Measurements from ENCODE around the gene CLIC5. TPM values are rescaled to one million over a fixed set of nuclear protein-coding genes. Genes with fewer than 3 reads are reported as not detected.

CLIC5 gene
- total and polyA plus RNA-seq, 3 donors from 2014 or later, result 2.7 to 17.1 (median 4.8) TPM

GRCh38 chr6:45949256-45949655 lies 66.4 kb downstream of the CLIC5 start:
- H3K27ac ChIP-seq, result no peak overlapping the region
- peaks cover 12% of the 10 kb centered on the region for H3K4me1 ChIP-seq
- no peak overlapping the region for H3K4me3 ChIP-seq
- intact Hi-C loops (cut with DNase I; ENCODE audit: low total_unique reads), result no loop called here
- WGBS, 2 donors, result 64 to 72% methylated on average over 7 of the region's 7 CpGs
- H3K27me3 ChIP-seq, result no peaks in the 10 kb centered on the region
- DNase-seq, result no peak
- H3K36me3 ChIP-seq (ENCODE audit: low read depth, missing control alignments), result no peaks in the 10 kb centered on the region
- no peak for TF ChIP-seq CTCF (IDR thresholded peaks at IDR 0.05)
- no peak for TF ChIP-seq POLR2A (IDR thresholded peaks at IDR 0.05)
- no peaks in the 10 kb centered on the region for H3K9me3 ChIP-seq

DNA sequence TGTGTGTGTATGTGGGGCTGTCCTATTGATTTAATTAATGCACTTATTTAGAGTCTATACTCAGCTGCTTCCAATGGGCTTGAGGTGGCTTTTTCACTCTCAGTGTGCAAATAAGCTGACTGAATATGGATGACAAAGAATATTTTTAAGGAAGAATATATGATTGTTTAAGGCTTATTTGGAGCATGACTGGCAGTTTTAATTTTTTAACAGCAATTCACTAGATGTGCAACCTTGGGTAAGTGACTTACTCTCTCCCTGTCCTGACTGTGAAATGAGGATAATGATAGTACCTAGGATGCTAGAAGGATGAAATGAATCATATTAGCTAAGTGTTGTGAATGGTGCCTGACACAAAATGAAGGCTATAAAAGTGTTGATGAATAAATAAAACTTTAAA lies 67.9 kb downstream of the CLIC5 start:
- Histone ChIP-seq H3K9me3 (no peaks in the 10 kb centered on the region), H3K4me3 (no peak overlapping the region), H3K27ac (no peak overlapping the region), H3K4me1 (peaks cover 12% of the 10 kb centered on the region), H3K27me3 (no peaks in the 10 kb centered on the region), H3K36me3 (ENCODE audit: low read depth, missing control alignments) (no peaks in the 10 kb centered on the region)
- no peak for DNase-seq
- intact Hi-C loops (cut with DNase I; ENCODE audit: low total_unique reads), result no loop called here
- TF ChIP-seq CTCF (IDR thresholded peaks at IDR 0.05), result no peak

DNA sequence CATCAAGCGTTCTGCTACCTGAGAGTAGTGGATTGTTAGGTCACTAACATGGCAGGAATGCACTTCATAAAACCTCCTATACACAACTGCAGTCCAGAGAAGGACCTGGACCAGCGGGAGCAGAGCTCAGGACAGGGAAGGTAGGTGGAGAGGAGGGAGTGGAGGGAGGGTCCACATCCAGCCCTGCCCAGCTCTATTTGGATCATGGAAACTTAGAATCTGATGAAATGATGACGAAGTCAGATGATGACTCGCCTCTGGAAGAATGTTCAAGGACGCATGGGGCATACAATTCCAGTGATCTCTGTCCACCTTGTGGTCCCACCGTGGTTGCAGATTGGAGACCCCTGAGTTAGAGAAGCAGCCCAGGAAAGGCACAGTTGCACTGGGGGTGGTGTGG lies 68.8 kb downstream of the CLIC5 start:
- H3K27me3 ChIP-seq, result no peaks in the 10 kb centered on the region
- peaks cover 8% of the 10 kb centered on the region for H3K4me1 ChIP-seq
- no peak for TF ChIP-seq POLR2A (IDR thresholded peaks at IDR 0.05)
- no peak for TF ChIP-seq CTCF (IDR thresholded peaks at IDR 0.05)
- no peak overlapping the region for H3K27ac ChIP-seq
- intact Hi-C loops (cut with DNase I; ENCODE audit: low total_unique reads), result no loop called here
- H3K9me3 ChIP-seq, result no peaks in the 10 kb centered on the region
- H3K36me3 ChIP-seq (ENCODE audit: low read depth, missing control alignments), result no peaks in the 10 kb centered on the region
- no peak overlapping the region for H3K4me3 ChIP-seq
- no peak for DNase-seq
- 92 to 98% methylated on average over 5 to 6 of the region's 6 CpGs for WGBS, 2 donors

DNA sequence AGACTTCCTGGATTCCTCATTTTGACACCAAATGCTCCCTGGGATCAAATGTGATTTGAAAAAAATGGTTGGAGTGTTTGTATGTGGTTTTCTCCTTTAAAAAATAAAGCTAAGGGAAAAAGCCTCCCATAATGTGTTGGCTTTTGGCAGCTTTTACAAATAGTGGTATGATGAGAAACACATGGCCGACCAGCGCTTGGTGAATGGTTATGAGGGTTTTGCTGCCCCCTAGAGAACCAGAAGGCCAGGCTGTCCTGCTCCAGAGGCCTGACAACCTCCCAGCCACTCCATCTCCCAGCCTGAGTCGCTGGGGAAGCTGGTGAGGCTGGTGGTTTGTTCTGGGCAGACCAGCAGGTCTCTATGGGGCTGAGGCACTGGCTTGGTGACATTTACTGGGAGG lies 69.3 kb downstream of the CLIC5 start:
- Histone ChIP-seq H3K27me3 (no peaks in the 10 kb centered on the region), H3K9me3 (no peaks in the 10 kb centered on the region), H3K4me3 (no peak overlapping the region), H3K27ac (no peak overlapping the region), H3K4me1 (peaks cover 4% of the 10 kb centered on the region), H3K36me3 (ENCODE audit: low read depth, missing control alignments) (no peaks in the 10 kb centered on the region)
- 41 to 48% methylated on average over 3 of the region's 3 CpGs for WGBS, 2 donors
- no peak for TF ChIP-seq CTCF (IDR thresholded peaks at IDR 0.05)
- no peak for TF ChIP-seq POLR2A (IDR thresholded peaks at IDR 0.05)
- DNase-seq, result peak; percentile 44
- intact Hi-C loops (cut with DNase I; ENCODE audit: low total_unique reads), result no loop called here

DNA sequence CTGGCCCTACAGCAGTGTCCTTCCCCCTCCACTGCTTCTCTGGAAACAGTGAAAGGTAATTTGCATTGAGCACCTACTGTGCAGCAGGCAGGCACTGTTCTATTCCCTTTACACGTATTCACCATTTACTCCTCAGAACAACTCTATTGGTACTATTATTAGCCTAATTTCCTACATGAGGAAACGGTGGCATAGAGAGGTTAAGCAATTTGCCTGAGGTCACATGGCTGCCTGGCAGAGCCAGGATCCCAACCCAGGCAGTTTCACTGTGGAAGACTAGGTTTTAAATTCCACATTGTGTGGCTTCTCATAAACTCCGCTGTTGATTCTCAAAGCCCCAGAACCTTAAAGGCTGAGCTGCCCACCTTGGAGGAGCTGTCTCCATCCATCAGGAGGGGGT lies 72.7 kb downstream of the CLIC5 start:
- H3K9me3 ChIP-seq, result no peaks in the 10 kb centered on the region
- no peak for DNase-seq
- WGBS, 2 donors, result 85 to 92% methylated on average over 3 of the region's 3 CpGs
- TF ChIP-seq POLR2A (IDR thresholded peaks at IDR 0.05) (no peak), CTCF (IDR thresholded peaks at IDR 0.05) (no peak)
- H3K27ac ChIP-seq, result no peak overlapping the region
- H3K27me3 ChIP-seq, result no peaks in the 10 kb centered on the region
- H3K4me1 ChIP-seq, result no peaks in the 10 kb centered on the region
- intact Hi-C loops (cut with DNase I; ENCODE audit: low total_unique reads), result no loop called here
- no peak overlapping the region for H3K4me3 ChIP-seq
- no peaks in the 10 kb centered on the region for H3K36me3 ChIP-seq (ENCODE audit: low read depth, missing control alignments)

Measured in testis (tissue), 3 donors.